ENCODE results near the gene GEMIN5.

GRCh38 chr5:154940375-154940771 is 2.4 kb upstream of the GEMIN5 start:
- TF ChIP-seq CTCF (IDR thresholded peaks at IDR 0.05) = no peak
- TF ChIP-seq ZFX (IDR thresholded peaks at IDR 0.05; ENCODE audit: borderline replicate concordance) = no peak

All from 22Rv1 (cell line).